Neuronal stem cell (in vitro differentiated cells): ENCODE measurements around the gene MED15.

Experiments used
- DNase-seq: peaks from one replicate; pipeline ENCODE4 v3.0.0-alpha.2; 2013; ENCODE audit warnings: low spot score
- H2AFZ ChIP-seq: one replicate; pipeline ENCODE4 v1.6.1; 2013; ENCODE audit warnings: mild to moderate bottlenecking, low read length, inconsistent platforms
- H2AK5ac ChIP-seq: 2 replicates; pipeline ENCODE4 v1.6.1; 2013; ENCODE audit warnings: low read depth, mild to moderate bottlenecking, inconsistent platforms, low read length, moderate library complexity, mixed read lengths
- H2BK120ac ChIP-seq: 2 replicates; pipeline ENCODE4 v1.6.1; 2013; ENCODE audit warnings: low read depth, mild to moderate bottlenecking, inconsistent platforms, low read length, moderate library complexity, mixed read lengths
- H2BK12ac ChIP-seq: one replicate; pipeline ENCODE4 v1.6.1; 2013; ENCODE audit warnings: low read length, inconsistent platforms
- H2BK15ac ChIP-seq: 2 replicates; pipeline ENCODE4 v1.6.1; 2013; ENCODE audit warnings: mild to moderate bottlenecking, low read length, inconsistent platforms, mixed read lengths
- H2BK5ac ChIP-seq: one replicate; pipeline ENCODE4 v1.6.1; 2013; ENCODE audit warnings: inconsistent platforms, mild to moderate bottlenecking, low read length, moderate library complexity
- H3K14ac ChIP-seq: one replicate; pipeline ENCODE4 v1.6.1; 2013; ENCODE audit warnings: low read length, inconsistent platforms
- H3K18ac ChIP-seq: 2 replicates; pipeline ENCODE4 v1.6.1; 2013; ENCODE audit warnings: low read length, inconsistent platforms
- H3K23ac ChIP-seq: 2 replicates; pipeline ENCODE4 v1.6.1; 2013; ENCODE audit warnings: low read depth, mild to moderate bottlenecking, mixed read lengths, low read length, inconsistent platforms; ENCODE audit not compliant: poor library complexity
- H3K27ac ChIP-seq: replicated peaks from 3 replicates; pipeline ENCODE4 v1.5.1; 2013; ENCODE audit warnings: low read length, inconsistent platforms
- H3K27me3 ChIP-seq, 3 experiments: 2 replicates each; pipeline ENCODE4 v1.6.1; 2013; ENCODE audit warnings: low read length in 3 of 3, mild to moderate bottlenecking in 2 of 3, inconsistent platforms in 1 of 3, low read depth in 1 of 3, mixed read lengths in 1 of 3, moderate library complexity in 1 of 3; ENCODE audit not compliant: control insufficient read depth in 3 of 3, insufficient read depth in 3 of 3
- H3K36me3 ChIP-seq, 2 donors: replicated peaks in 1 of 2; 2 replicates each; pipeline ENCODE4 v1.6.1; 2013; ENCODE audit warnings: low read length in 2 of 2; ENCODE audit not compliant: control insufficient read depth in 2 of 2, insufficient read depth in 2 of 2
- H3K4ac ChIP-seq: 2 replicates; pipeline ENCODE4 v1.6.1; 2013; ENCODE audit warnings: inconsistent platforms, mild to moderate bottlenecking, low read length, moderate library complexity
- H3K4me1 ChIP-seq, 2 donors: 1 replicate in 1 of 2; 2 replicates in 1 of 2; pipeline ENCODE4 v1.6.1; 2013; ENCODE audit warnings: low read length in 2 of 2, low read depth in 1 of 2; ENCODE audit not compliant: control insufficient read depth in 2 of 2, insufficient read depth in 1 of 2
- H3K4me2 ChIP-seq: one replicate; pipeline ENCODE4 v1.6.1; 2013; ENCODE audit warnings: mild to moderate bottlenecking, low read length, inconsistent platforms; ENCODE audit not compliant: insufficient read depth, poor library complexity, severe bottlenecking
- H3K4me3 ChIP-seq, 2 donors: 2 replicates each; pipeline ENCODE4 v1.5.1; 2013; ENCODE audit warnings: low read length in 2 of 2, mild to moderate bottlenecking in 2 of 2, inconsistent platforms in 1 of 2, moderate library complexity in 1 of 2
- H3K79me1 ChIP-seq: one replicate; pipeline ENCODE4 v1.6.1; 2013; ENCODE audit warnings: low read depth, mild to moderate bottlenecking, inconsistent platforms, low read length, moderate library complexity
- H3K9ac ChIP-seq: one replicate; pipeline ENCODE4 v1.6.1; 2013; ENCODE audit warnings: mild to moderate bottlenecking, low read depth, low read length, inconsistent platforms; ENCODE audit not compliant: poor library complexity
- H3K9me3 ChIP-seq, 2 donors: replicated peaks in 1 of 2; 2 replicates each; pipeline versions ENCODE3 to v1.6.1; 2013; ENCODE audit warnings: low read length in 2 of 2, mild to moderate bottlenecking in 2 of 2, inconsistent platforms in 1 of 2, low read depth in 1 of 2, mixed read lengths in 1 of 2, moderate library complexity in 1 of 2; ENCODE audit not compliant: control insufficient read depth in 2 of 2, insufficient read depth in 1 of 2
- H4K8ac ChIP-seq: one replicate; pipeline ENCODE4 v1.6.1; 2013; ENCODE audit warnings: low read depth, mild to moderate bottlenecking, inconsistent platforms, low read length, moderate library complexity
- H4K91ac ChIP-seq: one replicate; pipeline ENCODE4 v1.6.1; 2013; ENCODE audit warnings: low read length, low read depth, mild to moderate bottlenecking, inconsistent platforms; ENCODE audit not compliant: poor library complexity
- WGBS, 2 donors: extraction: QIAGEN DNeasy Blood & Tissue Kit; methylation state at CpG; one replicate each; pipeline ENCODE4 v1.1.7; 2013; ENCODE audit warnings: missing lambda C conversion rate in 2 of 2, mixed read lengths in 1 of 2; ENCODE audit not compliant: insufficient read length in 2 of 2, insufficient replicate concordance in 1 of 2; ENCODE audit errors: extremely low coverage in 2 of 2; 5-methylcytosine and 5-hydroxymethylcytosine counted together

The MED15 gene

DNA sequence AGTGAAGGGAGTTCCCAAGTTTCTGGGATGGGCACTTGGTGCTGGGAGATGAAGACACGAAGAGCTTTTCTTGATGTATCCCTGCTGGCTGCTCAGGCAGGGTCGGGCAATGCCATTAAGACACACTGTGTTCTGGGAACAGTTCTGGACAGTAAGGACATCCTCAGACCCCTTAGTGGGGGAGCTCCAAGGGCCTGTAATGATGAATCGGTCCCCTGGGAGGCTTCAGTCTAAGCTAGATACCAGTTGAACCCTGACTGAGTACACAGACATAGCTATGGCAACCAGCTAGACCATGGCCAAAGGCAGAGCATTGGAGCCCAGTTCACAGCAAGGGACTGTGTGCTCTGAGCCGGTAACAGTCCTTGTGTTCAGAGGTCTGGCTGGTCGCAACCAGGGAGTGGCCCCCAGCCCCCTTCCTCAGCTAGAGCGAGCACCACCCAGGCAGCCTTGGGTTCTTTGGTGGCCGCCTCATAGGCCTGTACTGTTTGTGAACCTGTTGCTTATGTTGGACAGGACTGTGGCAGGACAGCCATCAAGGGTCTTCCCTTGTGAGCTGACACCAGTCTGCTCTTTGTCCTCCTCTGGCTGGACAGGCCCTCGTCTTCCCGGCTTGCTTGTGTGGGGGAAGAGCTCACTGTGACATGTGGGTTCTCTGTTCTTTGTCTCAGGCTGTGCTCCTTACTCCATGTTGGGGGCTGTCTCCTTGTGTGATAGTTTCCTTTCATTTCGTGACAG, 25.0 kb downstream of the MED15 start:
- peaks cover 5 to 8% of the 10 kb centered on the region in 2 donors for H3K9me3 ChIP-seq
- peaks cover 21 to 34% of the 10 kb centered on the region in 2 donors for H3K4me1 ChIP-seq
- H2BK5ac ChIP-seq = no peak overlapping the region
- H2AK5ac ChIP-seq = no peak overlapping the region
- H4K91ac ChIP-seq = no peak overlapping the region
- H3K14ac ChIP-seq = no peak overlapping the region
- H3K79me1 ChIP-seq = peaks cover 25% of the 10 kb centered on the region
- H3K4me3 ChIP-seq = peak overlapping the region in 1 of 2 donors; percentile 31
- no peak overlapping the region for H3K23ac ChIP-seq
- peak overlapping the region; percentile 60 for H3K9ac ChIP-seq
- H3K27me3 ChIP-seq = no peaks in the 10 kb centered on the region
- DNase-seq = no peak
- H3K4me2 ChIP-seq = no peak overlapping the region
- H2AFZ ChIP-seq = peak overlapping the region; percentile 36
- H3K27ac ChIP-seq = peak overlapping the region; percentile 19
- no peak overlapping the region for H3K4ac ChIP-seq
- no peak overlapping the region for H4K8ac ChIP-seq
- H2BK12ac ChIP-seq = no peak overlapping the region
- WGBS, 2 donors = no CpG with 5 or more reads among the region's 10 CpGs
- H2BK15ac ChIP-seq = no peak overlapping the region
- H3K18ac ChIP-seq = peak overlapping the region; percentile 9
- no peak overlapping the region for H2BK120ac ChIP-seq
- peaks cover 14 to 54% of the 10 kb centered on the region in 2 donors for H3K36me3 ChIP-seq

DNA sequence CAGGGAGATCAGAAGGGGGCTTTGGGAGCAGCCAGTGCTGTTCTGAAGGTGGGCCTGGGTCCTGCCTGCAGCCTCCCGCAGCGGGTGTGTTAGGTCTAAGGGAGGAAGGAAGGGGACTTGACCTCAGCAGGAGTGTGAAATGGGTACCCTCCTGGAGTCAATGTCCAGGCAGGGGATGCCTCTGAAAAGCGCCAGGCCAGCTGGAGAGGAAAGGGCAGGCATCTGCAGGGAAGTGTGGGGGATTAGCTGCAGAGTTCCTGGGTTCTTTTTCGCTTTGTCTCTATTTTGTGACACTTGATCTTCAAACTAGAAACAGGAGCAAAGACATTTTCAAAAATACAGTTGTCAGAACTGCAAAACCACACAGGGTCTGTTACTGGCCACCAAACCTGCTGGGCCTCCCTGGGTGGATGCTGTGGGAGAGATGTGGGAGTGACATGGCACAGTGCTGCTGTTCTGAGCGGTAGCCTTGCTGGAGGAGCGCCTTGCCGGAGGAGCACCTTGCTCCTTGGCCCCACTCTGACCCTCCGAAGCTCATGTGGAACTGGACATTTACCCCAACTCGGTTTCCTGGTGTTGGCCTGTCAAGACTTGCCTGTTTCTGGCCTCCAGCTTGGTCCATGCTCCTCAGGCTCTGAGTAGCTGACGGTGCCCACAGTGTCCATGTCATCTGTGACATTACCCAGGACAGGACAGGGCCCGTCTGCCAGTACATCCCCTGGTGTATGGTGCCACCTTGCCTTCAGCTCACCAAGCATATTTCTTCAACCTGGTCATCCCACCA, 25.9 kb downstream of the MED15 start:
- peak overlapping the region; percentile 41 for H3K18ac ChIP-seq
- peak overlapping the region; percentile 36 for H2AFZ ChIP-seq
- peaks cover 10 to 56% of the 10 kb centered on the region in 2 donors for H3K36me3 ChIP-seq
- H3K4me2 ChIP-seq = no peak overlapping the region
- no peak overlapping the region for H2BK15ac ChIP-seq
- peaks cover 2 to 5% of the 10 kb centered on the region in 2 donors for H3K9me3 ChIP-seq
- DNase-seq = no peak
- H4K8ac ChIP-seq = no peak overlapping the region
- no peak overlapping the region for H2BK120ac ChIP-seq
- peak overlapping the region; percentile 70 for H3K23ac ChIP-seq
- H2BK5ac ChIP-seq = no peak overlapping the region
- H3K79me1 ChIP-seq = peaks cover 25% of the 10 kb centered on the region
- H3K27ac ChIP-seq = peak overlapping the region; percentile 11
- no peaks in the 10 kb centered on the region for H3K27me3 ChIP-seq
- peak overlapping the region; percentile 77 for H4K91ac ChIP-seq
- H3K4me3 ChIP-seq = peak overlapping the region in 1 of 2 donors; percentile 22
- H3K4me1 ChIP-seq = peaks cover 21 to 34% of the 10 kb centered on the region in 2 donors
- peak overlapping the region; percentile 67 for H2AK5ac ChIP-seq
- H2BK12ac ChIP-seq = no peak overlapping the region
- WGBS, 2 donors = no CpG with 5 or more reads among the region's 11 CpGs
- H3K14ac ChIP-seq = no peak overlapping the region
- H3K9ac ChIP-seq = no peak overlapping the region
- H3K4ac ChIP-seq = peak overlapping the region; percentile 42

- Histone ChIP-seq H3K4me1 (peaks cover 21 to 34% of the 10 kb centered on the region in 2 donors), H3K23ac (peak overlapping the region; percentile 70), H3K14ac (no peak overlapping the region), H2BK120ac (no peak overlapping the region), H3K9me3 (no peaks in the 10 kb centered on the region), H3K36me3 (peaks cover 5 to 56% of the 10 kb centered on the region in 2 donors), H2BK12ac (no peak overlapping the region), H2BK15ac (no peak overlapping the region), H3K4me3 (peak overlapping the region in 1 of 2 donors; percentile 22), H2BK5ac (no peak overlapping the region), H2AK5ac (no peak overlapping the region), H3K79me1 (peaks cover 22% of the 10 kb centered on the region), H2AFZ (no peak overlapping the region), H3K18ac (no peak overlapping the region), H3K9ac (no peak overlapping the region), H3K27me3 (no peaks in the 10 kb centered on the region), H4K91ac (no peak overlapping the region), H3K27ac (no peak overlapping the region), H3K4me2 (no peak overlapping the region), H3K4ac (no peak overlapping the region), H4K8ac (no peak overlapping the region)
- WGBS, 2 donors = no CpG with 5 or more reads among the region's 3 CpGs
- DNase-seq = no peak
Measured at GRCh38 chr22:20533879-20534265, 26.5 kb downstream of the MED15 start.
